GM23338 (cell line): ENCODE measurements around the gene SEMA5A. TPM values are rescaled to one million over a fixed set of nuclear protein-coding genes. Genes with fewer than 3 reads are reported as not detected.

ENCODE experiments used
- ATAC-seq: fragments of 200-7000 bp; cut with Tn5 transposase; 3 replicates; pipeline ENCODE4 v1.9.1; 2020
- DNase-seq: peaks from one replicate; pipeline ENCODE4 v3.0.0-alpha.2; 2015; ENCODE audit warnings: low spot score
- H2AFZ ChIP-seq: fragments of 200-600 bp; sonication (generic); 2 replicates; pipeline ENCODE4 v1.8.0; 2016; ENCODE audit warnings: antibody characterized with exemption, mild to moderate bottlenecking, moderate library complexity
- H3F3A ChIP-seq: fragments of 200-600 bp; sonication (generic); replicated peaks from 2 replicates; pipeline ENCODE4 v1.8.0; 2017; ENCODE audit warnings: antibody characterized with exemption, mixed run types, low read depth
- H3K27ac ChIP-seq: fragments of 200-600 bp; sonication (generic); 2 replicates; pipeline ENCODE4 v1.6.1; 2016; ENCODE audit warnings: low read depth
- H3K27me3 ChIP-seq: fragments of 200-600 bp; sonication (generic); 2 replicates; pipeline ENCODE4 v1.8.0; 2016; ENCODE audit warnings: mild to moderate bottlenecking, mixed run types, moderate library complexity; ENCODE audit not compliant: insufficient read depth
- H3K36me3 ChIP-seq: fragments of 200-600 bp; sonication (generic); 2 replicates; pipeline ENCODE4 v1.8.0; 2016; ENCODE audit warnings: mild to moderate bottlenecking; ENCODE audit not compliant: insufficient read depth
- H3K4me1 ChIP-seq: fragments of 200-600 bp; sonication (generic); 2 replicates; pipeline ENCODE4 v1.8.0; 2016; ENCODE audit warnings: mild to moderate bottlenecking, moderate library complexity; ENCODE audit not compliant: insufficient read depth
- H3K4me2 ChIP-seq: fragments of 200-600 bp; sonication (generic); 2 replicates; pipeline ENCODE4 v1.7.1; 2017; ENCODE audit warnings: mixed run types
- H3K4me3 ChIP-seq: fragments of 200-600 bp; sonication (generic); 2 replicates; pipeline ENCODE4 v1.6.1; 2016; ENCODE audit warnings: mixed run types
- H3K79me2 ChIP-seq: fragments of 200-600 bp; sonication (generic); replicated peaks from 2 replicates; pipeline ENCODE4 v1.8.0; 2017; ENCODE audit warnings: mild to moderate bottlenecking; ENCODE audit not compliant: insufficient read depth
- H3K9me2 ChIP-seq: fragments of 200-600 bp; sonication (generic); 2 replicates; pipeline ENCODE4 v1.8.0; 2017; ENCODE audit not compliant: insufficient read depth
- H4K20me1 ChIP-seq: fragments of 200-600 bp; sonication (generic); replicated peaks from 2 replicates; pipeline ENCODE4 v1.8.0; 2017; ENCODE audit warnings: mild to moderate bottlenecking; ENCODE audit not compliant: insufficient read depth
- H3K27ac Mint-ChIP-seq: 2 replicates; pipeline ENCODE4 v1.8.0; 2020; ENCODE audit warnings: inconsistent platforms, mild to moderate bottlenecking, moderate library complexity, mixed read lengths
- H3K27me3 Mint-ChIP-seq: 3 replicates; pipeline ENCODE4 v1.8.0; 2022; ENCODE audit warnings: low read depth, mild to moderate bottlenecking, moderate library complexity, mixed read lengths, inconsistent platforms; ENCODE audit not compliant: insufficient read depth, poor library complexity
- H3K36me3 Mint-ChIP-seq: 3 replicates; pipeline ENCODE4 v1.8.0; 2021; ENCODE audit warnings: low read depth, mild to moderate bottlenecking, inconsistent platforms, moderate library complexity, mixed read lengths
- H3K4me1 Mint-ChIP-seq: 3 replicates; pipeline ENCODE4 v1.8.0; 2020; ENCODE audit warnings: mild to moderate bottlenecking, inconsistent platforms, mixed read lengths
- H3K4me3 Mint-ChIP-seq: 3 replicates; pipeline ENCODE4 v1.8.0; 2021; ENCODE audit warnings: moderate library complexity, mild to moderate bottlenecking, inconsistent platforms, mixed read lengths
- H3K9me3 Mint-ChIP-seq: 3 replicates; pipeline ENCODE4 v1.8.0; 2020; ENCODE audit warnings: moderate library complexity, mild to moderate bottlenecking, inconsistent platforms, mixed read lengths
- CREB1 ChIP-seq: fragments of 250-450 bp; sonication (Bioruptor Pico); IDR thresholded peaks from 2 replicates; pipeline ENCODE4 v1.5.0; 2020; ENCODE audit warnings: low read depth, mild to moderate bottlenecking, moderate library complexity
- EZH2 ChIP-seq: fragments of 200-600 bp; sonication (generic); IDR thresholded peaks from one replicate; pipeline ENCODE4 v1.8.0; 2017; ENCODE audit warnings: antibody characterized with exemption, mild to moderate bottlenecking, low read depth; ENCODE audit not compliant: unreplicated experiment
- EZH2phosphoT487 ChIP-seq: fragments of 200-600 bp; sonication (generic); IDR thresholded peaks from one replicate; pipeline ENCODE4 v1.8.1; 2018; ENCODE audit warnings: antibody characterized with exemption; ENCODE audit not compliant: unreplicated experiment
- JUNB ChIP-seq: IDR thresholded peaks from one replicate; pipeline ENCODE4 v1.6.1; 2016; ENCODE audit warnings: antibody characterized with exemption; ENCODE audit not compliant: unreplicated experiment
- NANOG ChIP-seq: IDR thresholded peaks from 2 replicates; pipeline ENCODE4 v1.6.1; 2016; ENCODE audit warnings: antibody characterized with exemption, borderline replicate concordance
- POLR2AphosphoS5 ChIP-seq: IDR thresholded peaks from 2 replicates; pipeline ENCODE4 v1.6.1; 2016; ENCODE audit warnings: antibody characterized with exemption, low read depth
- STAT1 ChIP-seq: IDR thresholded peaks from one replicate; pipeline ENCODE4 v1.6.1; 2016; ENCODE audit warnings: antibody characterized with exemption; ENCODE audit not compliant: unreplicated experiment
- ZNF114 ChIP-seq: fragments of 250-450 bp; sonication (Bioruptor Pico); IDR thresholded peaks from 2 replicates; pipeline ENCODE4 v1.5.0; 2020; ENCODE audit warnings: mild to moderate bottlenecking, moderate library complexity
- ZNF331 ChIP-seq: fragments of 250-450 bp; sonication (Bioruptor Pico); IDR thresholded peaks from 2 replicates; pipeline ENCODE4 v1.5.0; 2020; ENCODE audit warnings: low read depth, mild to moderate bottlenecking, moderate library complexity
- polyA plus RNA-seq: library from polyadenylated mRNA; unstranded; fragments of >200 nt; fragmentation: Nextera tagmentation; extraction: Ambion mirVana; gene quantifications from 2 replicates; pipeline ENCODE4 v1.2.1, GENCODE V29; 2016
- total RNA-seq: library from RNA; depleted of rRNA; stranded (reverse); fragments of >200 nt; shearing (Covaris generic); gene quantifications from 2 replicates; pipeline ENCODE4 v1.2.3, GENCODE V29; 2014
- TF ChIP-seq, protein P1 (sequence below), 2 experiments: fragments of 200-600 bp in 1 of 2; sonication (generic) in 1 of 2; conservative IDR thresholded peaks; 2 replicates each; pipeline versions ENCODE4 v1.5.1 to v1.6.1; 2016 to 2017; ENCODE audit warnings: antibody characterized with exemption in 2 of 2, low read depth in 2 of 2, mild to moderate bottlenecking in 2 of 2, moderate library complexity in 1 of 2
- TF ChIP-seq, protein P2 (sequence below): IDR thresholded peaks from one replicate; pipeline ENCODE4 v1.6.1; 2018; ENCODE audit warnings: antibody characterized with exemption; ENCODE audit not compliant: unreplicated experiment
- TF ChIP-seq, protein P3 (sequence below): IDR thresholded peaks from 2 replicates; pipeline ENCODE4 v1.6.1; 2016; ENCODE audit warnings: antibody characterized with exemption
- TF ChIP-seq, protein P4 (sequence below): fragments of 250-450 bp; sonication (Bioruptor Pico); IDR thresholded peaks from 2 replicates; pipeline ENCODE4 v1.5.0; 2020; ENCODE audit warnings: mild to moderate bottlenecking, moderate library complexity

Gene SEMA5A
- total and polyA plus RNA-seq, 2 experiments from 2014 or later = 2.1 to 8.1 TPM

DNA sequence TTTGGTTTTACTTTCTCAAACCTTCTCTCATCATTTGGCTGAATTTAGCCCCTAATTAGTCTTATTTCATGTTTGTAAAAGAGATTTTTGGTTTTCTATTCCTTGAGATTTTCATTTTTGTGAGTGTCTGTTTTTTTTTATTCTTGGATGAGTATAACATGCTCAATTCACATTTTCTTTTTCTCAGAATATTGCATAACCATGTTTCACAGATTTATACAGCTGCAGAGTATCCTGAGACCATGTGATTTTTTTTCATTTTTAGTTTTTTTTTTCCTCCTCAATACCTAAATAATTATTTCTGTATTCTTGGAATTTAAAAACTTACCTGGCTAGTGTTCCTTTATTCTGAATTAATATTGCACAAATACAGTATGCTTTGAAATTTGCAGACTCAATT, 361.9 kb downstream of the SEMA5A start:
- H3K9me2 ChIP-seq = peaks cover 3% of the 10 kb centered on the region; the same call in 1 of the 2 replicates
- no peak overlapping the region for H3K27ac ChIP-seq
- no peaks in the 10 kb centered on the region for H3K27me3 ChIP-seq
- no peaks in the 10 kb centered on the region for H3K36me3 ChIP-seq
- H3K4me1 Mint-ChIP-seq = no peaks in the 10 kb centered on the region
- no peaks in the 10 kb centered on the region for H3K79me2 ChIP-seq
- no peak overlapping the region for H3K4me2 ChIP-seq
- no peaks in the 10 kb centered on the region; the same call in 2 of the 3 replicates for H3K9me3 Mint-ChIP-seq
- H2AFZ ChIP-seq = no peak overlapping the region
- H4K20me1 ChIP-seq = no peaks in the 10 kb centered on the region
- TF ChIP-seq, protein P1, sequence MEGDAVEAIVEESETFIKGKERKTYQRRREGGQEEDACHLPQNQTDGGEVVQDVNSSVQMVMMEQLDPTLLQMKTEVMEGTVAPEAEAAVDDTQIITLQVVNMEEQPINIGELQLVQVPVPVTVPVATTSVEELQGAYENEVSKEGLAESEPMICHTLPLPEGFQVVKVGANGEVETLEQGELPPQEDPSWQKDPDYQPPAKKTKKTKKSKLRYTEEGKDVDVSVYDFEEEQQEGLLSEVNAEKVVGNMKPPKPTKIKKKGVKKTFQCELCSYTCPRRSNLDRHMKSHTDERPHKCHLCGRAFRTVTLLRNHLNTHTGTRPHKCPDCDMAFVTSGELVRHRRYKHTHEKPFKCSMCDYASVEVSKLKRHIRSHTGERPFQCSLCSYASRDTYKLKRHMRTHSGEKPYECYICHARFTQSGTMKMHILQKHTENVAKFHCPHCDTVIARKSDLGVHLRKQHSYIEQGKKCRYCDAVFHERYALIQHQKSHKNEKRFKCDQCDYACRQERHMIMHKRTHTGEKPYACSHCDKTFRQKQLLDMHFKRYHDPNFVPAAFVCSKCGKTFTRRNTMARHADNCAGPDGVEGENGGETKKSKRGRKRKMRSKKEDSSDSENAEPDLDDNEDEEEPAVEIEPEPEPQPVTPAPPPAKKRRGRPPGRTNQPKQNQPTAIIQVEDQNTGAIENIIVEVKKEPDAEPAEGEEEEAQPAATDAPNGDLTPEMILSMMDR (conservative IDR thresholded peaks at IDR 0.05; ENCODE audit: low read depth in 2 of 2) = no peak
- no peak for TF ChIP-seq POLR2AphosphoS5
- no peak for TF ChIP-seq NANOG
- no peak for TF ChIP-seq EZH2phosphoT487
- TF ChIP-seq, protein P2, sequence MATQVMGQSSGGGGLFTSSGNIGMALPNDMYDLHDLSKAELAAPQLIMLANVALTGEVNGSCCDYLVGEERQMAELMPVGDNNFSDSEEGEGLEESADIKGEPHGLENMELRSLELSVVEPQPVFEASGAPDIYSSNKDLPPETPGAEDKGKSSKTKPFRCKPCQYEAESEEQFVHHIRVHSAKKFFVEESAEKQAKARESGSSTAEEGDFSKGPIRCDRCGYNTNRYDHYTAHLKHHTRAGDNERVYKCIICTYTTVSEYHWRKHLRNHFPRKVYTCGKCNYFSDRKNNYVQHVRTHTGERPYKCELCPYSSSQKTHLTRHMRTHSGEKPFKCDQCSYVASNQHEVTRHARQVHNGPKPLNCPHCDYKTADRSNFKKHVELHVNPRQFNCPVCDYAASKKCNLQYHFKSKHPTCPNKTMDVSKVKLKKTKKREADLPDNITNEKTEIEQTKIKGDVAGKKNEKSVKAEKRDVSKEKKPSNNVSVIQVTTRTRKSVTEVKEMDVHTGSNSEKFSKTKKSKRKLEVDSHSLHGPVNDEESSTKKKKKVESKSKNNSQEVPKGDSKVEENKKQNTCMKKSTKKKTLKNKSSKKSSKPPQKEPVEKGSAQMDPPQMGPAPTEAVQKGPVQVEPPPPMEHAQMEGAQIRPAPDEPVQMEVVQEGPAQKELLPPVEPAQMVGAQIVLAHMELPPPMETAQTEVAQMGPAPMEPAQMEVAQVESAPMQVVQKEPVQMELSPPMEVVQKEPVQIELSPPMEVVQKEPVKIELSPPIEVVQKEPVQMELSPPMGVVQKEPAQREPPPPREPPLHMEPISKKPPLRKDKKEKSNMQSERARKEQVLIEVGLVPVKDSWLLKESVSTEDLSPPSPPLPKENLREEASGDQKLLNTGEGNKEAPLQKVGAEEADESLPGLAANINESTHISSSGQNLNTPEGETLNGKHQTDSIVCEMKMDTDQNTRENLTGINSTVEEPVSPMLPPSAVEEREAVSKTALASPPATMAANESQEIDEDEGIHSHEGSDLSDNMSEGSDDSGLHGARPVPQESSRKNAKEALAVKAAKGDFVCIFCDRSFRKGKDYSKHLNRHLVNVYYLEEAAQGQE = no peak
- TF ChIP-seq, protein P3, sequence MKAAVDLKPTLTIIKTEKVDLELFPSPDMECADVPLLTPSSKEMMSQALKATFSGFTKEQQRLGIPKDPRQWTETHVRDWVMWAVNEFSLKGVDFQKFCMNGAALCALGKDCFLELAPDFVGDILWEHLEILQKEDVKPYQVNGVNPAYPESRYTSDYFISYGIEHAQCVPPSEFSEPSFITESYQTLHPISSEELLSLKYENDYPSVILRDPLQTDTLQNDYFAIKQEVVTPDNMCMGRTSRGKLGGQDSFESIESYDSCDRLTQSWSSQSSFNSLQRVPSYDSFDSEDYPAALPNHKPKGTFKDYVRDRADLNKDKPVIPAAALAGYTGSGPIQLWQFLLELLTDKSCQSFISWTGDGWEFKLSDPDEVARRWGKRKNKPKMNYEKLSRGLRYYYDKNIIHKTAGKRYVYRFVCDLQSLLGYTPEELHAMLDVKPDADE = no peak
- TF ChIP-seq, protein P4, sequence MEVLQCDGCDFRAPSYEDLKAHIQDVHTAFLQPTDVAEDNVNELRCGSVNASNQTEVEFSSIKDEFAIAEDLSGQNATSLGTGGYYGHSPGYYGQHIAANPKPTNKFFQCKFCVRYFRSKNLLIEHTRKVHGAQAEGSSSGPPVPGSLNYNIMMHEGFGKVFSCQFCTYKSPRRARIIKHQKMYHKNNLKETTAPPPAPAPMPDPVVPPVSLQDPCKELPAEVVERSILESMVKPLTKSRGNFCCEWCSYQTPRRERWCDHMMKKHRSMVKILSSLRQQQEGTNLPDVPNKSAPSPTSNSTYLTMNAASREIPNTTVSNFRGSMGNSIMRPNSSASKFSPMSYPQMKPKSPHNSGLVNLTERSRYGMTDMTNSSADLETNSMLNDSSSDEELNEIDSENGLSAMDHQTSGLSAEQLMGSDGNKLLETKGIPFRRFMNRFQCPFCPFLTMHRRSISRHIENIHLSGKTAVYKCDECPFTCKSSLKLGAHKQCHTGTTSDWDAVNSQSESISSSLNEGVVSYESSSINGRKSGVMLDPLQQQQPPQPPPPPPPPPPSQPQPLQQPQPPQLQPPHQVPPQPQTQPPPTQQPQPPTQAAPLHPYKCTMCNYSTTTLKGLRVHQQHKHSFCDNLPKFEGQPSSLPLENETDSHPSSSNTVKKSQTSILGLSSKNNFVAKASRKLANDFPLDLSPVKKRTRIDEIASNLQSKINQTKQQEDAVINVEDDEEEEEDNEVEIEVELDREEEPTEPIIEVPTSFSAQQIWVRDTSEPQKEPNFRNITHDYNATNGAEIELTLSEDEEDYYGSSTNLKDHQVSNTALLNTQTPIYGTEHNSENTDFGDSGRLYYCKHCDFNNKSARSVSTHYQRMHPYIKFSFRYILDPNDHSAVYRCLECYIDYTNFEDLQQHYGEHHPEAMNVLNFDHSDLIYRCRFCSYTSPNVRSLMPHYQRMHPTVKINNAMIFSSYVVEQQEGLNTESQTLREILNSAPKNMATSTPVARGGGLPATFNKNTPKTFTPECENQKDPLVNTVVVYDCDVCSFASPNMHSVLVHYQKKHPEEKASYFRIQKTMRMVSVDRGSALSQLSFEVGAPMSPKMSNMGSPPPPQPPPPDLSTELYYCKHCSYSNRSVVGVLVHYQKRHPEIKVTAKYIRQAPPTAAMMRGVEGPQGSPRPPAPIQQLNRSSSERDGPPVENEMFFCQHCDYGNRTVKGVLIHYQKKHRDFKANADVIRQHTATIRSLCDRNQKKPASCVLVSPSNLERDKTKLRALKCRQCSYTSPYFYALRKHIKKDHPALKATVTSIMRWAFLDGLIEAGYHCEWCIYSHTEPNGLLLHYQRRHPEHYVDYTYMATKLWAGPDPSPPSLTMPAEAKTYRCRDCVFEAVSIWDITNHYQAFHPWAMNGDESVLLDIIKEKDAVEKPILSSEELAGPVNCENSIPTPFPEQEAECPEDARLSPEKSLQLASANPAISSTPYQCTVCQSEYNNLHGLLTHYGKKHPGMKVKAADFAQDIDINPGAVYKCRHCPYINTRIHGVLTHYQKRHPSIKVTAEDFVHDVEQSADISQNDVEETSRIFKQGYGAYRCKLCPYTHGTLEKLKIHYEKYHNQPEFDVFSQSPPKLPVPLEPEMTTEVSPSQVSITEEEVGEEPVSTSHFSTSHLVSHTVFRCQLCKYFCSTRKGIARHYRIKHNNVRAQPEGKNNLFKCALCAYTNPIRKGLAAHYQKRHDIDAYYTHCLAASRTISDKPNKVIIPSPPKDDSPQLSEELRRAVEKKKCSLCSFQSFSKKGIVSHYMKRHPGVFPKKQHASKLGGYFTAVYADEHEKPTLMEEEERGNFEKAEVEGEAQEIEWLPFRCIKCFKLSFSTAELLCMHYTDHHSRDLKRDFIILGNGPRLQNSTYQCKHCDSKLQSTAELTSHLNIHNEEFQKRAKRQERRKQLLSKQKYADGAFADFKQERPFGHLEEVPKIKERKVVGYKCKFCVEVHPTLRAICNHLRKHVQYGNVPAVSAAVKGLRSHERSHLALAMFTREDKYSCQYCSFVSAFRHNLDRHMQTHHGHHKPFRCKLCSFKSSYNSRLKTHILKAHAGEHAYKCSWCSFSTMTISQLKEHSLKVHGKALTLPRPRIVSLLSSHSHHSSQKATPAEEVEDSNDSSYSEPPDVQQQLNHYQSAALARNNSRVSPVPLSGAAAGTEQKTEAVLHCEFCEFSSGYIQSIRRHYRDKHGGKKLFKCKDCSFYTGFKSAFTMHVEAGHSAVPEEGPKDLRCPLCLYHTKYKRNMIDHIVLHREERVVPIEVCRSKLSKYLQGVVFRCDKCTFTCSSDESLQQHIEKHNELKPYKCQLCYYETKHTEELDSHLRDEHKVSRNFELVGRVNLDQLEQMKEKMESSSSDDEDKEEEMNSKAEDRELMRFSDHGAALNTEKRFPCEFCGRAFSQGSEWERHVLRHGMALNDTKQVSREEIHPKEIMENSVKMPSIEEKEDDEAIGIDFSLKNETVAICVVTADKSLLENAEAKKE (CRISPR knock-in tag) = no peak
- TF ChIP-seq EZH2 = no peak
- no peak for TF ChIP-seq ZNF331 (CRISPR knock-in tag)
- no peak for TF ChIP-seq CREB1 (CRISPR knock-in tag)
- no peak for TF ChIP-seq ZNF114 (CRISPR knock-in tag)
- no peak for TF ChIP-seq STAT1
- TF ChIP-seq JUNB = no peak
- no peak for ATAC-seq
- no peak overlapping the region for H3K4me3 ChIP-seq
- no peak for DNase-seq
- peaks cover 2% of the 10 kb centered on the region for H3K27me3 Mint-ChIP-seq
- H3K27ac Mint-ChIP-seq = no peak overlapping the region
- no peaks in the 10 kb centered on the region; the same call in 2 of the 3 replicates for H3K36me3 Mint-ChIP-seq
- no peaks in the 10 kb centered on the region for H3K4me1 ChIP-seq
- H3F3A ChIP-seq = no peaks in the 10 kb centered on the region
- no peak overlapping the region for H3K4me3 Mint-ChIP-seq
